ENCODE measurements around the gene SLC27A4.

DNA sequence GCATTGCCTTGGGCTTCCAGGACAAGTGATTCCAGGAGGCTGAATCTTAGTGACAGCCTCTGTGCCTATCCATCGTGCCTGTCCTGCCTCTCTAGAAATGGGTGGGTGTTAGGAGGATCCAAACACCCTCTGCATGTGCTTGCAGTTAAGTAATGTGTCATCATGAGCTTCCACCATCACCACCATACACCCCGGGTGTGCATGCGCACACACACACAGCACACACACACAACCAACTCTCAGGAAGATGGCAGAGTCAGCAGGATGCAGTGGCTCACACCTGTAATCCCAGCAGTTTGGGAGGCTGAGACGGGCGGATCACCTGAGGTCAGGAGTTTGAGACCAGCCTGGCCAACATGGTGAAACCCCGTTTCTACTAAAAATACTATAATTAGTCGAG, 57.5 kb downstream of the SLC27A4 start:
- TF ChIP-seq CTCF (IDR thresholded peaks at IDR 0.05 in 4 of 5, conservative IDR thresholded peaks at IDR 0.05 in 1 of 5) (no peak), POLR2A (IDR thresholded peaks at IDR 0.05) (no peak)

All from gastrocnemius medialis (tissue), 4 donors.